Coronary artery (tissue), 2 donors: ENCODE results near the gene EHHADH.

Source experiments
- DNase-seq: peaks from one replicate; pipeline ENCODE4 v3.0.0-alpha.2; 2017; ENCODE audit warnings: low spot score
- H3K27ac ChIP-seq, 2 donors: fragments of 200-600 bp; sonication (generic); one replicate each; pipeline ENCODE4 v1.5.1; 2016 to 2019
- H3K4me3 ChIP-seq: fragments of 200-600 bp; sonication (generic); 2 replicates; pipeline ENCODE4 v1.5.1; 2016; ENCODE audit warnings: mild to moderate bottlenecking, moderate library complexity
- CTCF ChIP-seq: fragments of 200-600 bp; sonication (generic); IDR thresholded peaks from one replicate; pipeline ENCODE4 v1.5.1; 2019; ENCODE audit warnings: antibody characterized with exemption

Gene EHHADH

GRCh38 chr3:185208823-185209222 lies 45.0 kb downstream of the EHHADH start:
- DNase-seq: no peak
- no peak overlapping the region for H3K27ac ChIP-seq
- no peak overlapping the region for H3K4me3 ChIP-seq
- TF ChIP-seq CTCF: no peak

GRCh38 chr3:185207931-185208746 lies 45.7 kb downstream of the EHHADH start:
- TF ChIP-seq CTCF: no peak
- DNase-seq: no peak
- Histone ChIP-seq H3K27ac (no peak overlapping the region), H3K4me3 (no peak overlapping the region)

GRCh38 chr3:185207481-185207880 lies 46.4 kb downstream of the EHHADH start:
- DNase-seq: no peak
- no peak overlapping the region for H3K4me3 ChIP-seq
- TF ChIP-seq CTCF: no peak

GRCh38 chr3:185205865-185206264 lies 48.0 kb downstream of the EHHADH start:
- no peak for DNase-seq
- Histone ChIP-seq H3K27ac (no peak overlapping the region), H3K4me3 (no peak overlapping the region)
- TF ChIP-seq CTCF: no peak

More at GRCh38 chr3:185207481-185207880, 46.4 kb downstream of the EHHADH start:
- no peak overlapping the region for H3K27ac ChIP-seq

GRCh38 chr3:185204894-185205293 lies 49.0 kb downstream of the EHHADH start:
- H3K4me3 ChIP-seq: no peak overlapping the region
- DNase-seq: no peak
- TF ChIP-seq CTCF: no peak
- H3K27ac ChIP-seq: no peak overlapping the region

GRCh38 chr3:185200639-185201038 lies 53.2 kb downstream of the EHHADH start:
- Histone ChIP-seq H3K4me3 (no peak overlapping the region), H3K27ac (no peak overlapping the region)
- TF ChIP-seq CTCF: no peak
- DNase-seq: no peak

GRCh38 chr3:185199671-185200070 lies 54.2 kb downstream of the EHHADH start:
- Histone ChIP-seq H3K4me3 (no peak overlapping the region), H3K27ac (no peak overlapping the region)
- TF ChIP-seq CTCF: no peak
- no peak for DNase-seq
